Endothelial cell of hepatic sinusoid (primary cell): ENCODE data around the gene COQ10A.
"Not testable (repeated sequence)": the region's sequence is repeated elsewhere in the genome, so short reads cannot be mapped to it uniquely, and the experiment has no call there.

Source experiments
- in situ Hi-C: cut with HindIII; loops from 2 replicates; pipeline ENCODE4 v1.10.0; 2017; ENCODE audit warnings: low sequenced_read_pairs

Gene COQ10A

DNA sequence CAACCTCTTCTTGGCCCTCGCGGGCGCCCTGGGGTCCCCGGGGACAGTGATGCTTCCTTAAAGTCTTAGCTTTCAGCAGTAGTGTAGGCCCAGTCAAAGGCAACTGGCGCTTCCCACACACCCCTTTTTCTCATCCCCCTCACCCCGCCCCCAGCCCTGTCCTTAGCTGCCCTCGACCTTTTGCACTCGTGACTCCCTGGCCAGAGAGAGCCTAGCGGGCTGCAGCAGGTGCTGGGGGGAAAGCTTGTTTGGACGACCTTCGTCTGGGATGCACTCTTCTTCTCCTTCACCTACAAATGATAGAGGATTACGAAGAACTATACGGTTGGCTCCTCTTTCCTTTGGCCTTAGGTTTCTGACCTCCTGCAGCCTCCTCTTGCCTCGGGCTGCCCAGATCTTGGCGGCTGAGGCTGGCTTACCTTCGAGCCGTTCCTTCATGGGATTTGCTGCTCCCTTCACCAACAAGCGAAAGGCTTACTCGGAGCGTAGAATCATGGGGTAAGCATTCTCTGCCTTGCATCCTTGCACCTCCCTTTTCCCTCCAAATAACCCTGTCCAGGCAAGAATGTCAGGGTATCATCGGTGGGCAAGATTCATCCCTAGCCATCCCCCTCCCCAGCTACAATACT lies 815 bp downstream of the COQ10A start:
- in situ Hi-C loops, result no loop called here

DNA sequence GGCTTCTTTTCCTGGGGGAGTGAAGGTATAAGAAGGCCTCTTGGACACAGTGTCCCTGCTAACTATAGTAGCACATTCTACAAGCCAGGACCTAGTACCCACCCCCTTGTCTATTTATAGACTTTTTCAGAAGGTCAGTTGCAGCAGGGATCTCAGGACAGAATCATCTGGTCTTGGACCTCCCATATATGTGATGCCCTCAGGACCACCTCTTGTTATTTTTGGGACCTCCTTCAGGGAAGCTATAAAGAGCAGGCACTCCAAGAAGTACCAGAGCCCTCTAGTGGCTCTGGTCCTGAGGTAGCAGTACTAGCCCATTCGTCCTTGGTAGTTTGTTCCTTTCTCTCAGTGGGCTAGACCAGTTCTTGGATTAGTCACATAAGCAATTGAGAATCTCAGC lies 4.3 kb downstream of the COQ10A start:
- in situ Hi-C loops, result no loop called here

DNA sequence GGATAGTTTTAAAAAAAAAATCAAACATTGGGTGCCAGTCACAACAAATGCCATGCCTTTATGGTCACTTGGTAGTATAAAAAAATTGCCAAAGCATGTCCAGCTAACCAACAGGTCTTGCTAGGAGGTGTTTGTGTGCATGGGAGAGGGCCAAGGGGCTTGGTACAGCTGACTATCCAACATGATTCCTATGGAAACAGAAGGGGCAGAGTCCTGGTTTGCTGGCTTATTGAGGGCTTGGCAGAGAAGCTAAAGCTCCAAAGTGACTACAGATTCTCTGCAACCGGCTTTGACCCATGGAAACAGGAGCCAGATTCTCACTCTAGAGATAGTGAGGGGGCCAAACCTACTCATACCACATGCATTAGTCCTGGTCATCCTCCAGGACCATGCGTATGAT lies 5.7 kb downstream of the COQ10A start:
- in situ Hi-C loops, result not testable (repeated sequence)

DNA sequence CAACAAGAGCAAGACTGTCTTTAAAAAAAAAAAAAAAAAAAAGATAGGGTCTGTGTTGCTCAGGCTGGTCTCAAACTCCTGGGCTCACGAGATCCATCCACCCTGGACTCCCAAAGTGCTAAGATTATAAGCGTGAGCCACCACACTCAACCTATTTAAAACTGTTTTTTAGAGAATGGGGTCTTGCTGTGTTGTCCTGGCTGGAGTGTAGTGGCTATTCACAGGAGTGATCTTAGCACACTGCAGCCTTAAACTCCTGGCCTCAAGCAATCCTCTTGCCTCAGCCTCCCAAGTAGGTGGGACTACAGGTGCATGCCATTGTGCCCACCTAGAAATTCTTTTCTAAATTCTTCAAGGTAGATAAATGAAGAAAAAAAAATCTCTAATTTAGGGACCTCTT lies 7.6 kb downstream of the COQ10A start:
- in situ Hi-C loops, result no loop called here

DNA sequence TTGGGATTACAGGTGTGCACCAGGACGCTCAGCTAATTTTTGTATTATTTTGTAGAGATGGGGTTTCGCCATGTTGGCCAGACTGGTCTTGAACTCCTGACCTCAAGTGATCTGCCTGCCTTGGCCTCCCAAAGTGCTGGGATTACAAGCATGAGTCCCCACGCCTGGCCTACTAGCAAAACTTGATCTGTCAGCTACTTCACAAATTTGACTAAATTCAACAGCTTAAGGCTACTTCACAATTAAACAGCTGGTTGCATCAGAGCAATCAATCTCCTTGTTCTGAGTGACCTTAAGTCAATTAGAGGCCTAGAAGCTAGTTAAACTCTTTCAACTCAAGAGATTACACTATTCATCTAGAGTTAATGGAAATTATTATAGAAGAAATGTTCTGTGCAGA lies 12.2 kb downstream of the COQ10A start:
- in situ Hi-C loops, result no loop called here

DNA sequence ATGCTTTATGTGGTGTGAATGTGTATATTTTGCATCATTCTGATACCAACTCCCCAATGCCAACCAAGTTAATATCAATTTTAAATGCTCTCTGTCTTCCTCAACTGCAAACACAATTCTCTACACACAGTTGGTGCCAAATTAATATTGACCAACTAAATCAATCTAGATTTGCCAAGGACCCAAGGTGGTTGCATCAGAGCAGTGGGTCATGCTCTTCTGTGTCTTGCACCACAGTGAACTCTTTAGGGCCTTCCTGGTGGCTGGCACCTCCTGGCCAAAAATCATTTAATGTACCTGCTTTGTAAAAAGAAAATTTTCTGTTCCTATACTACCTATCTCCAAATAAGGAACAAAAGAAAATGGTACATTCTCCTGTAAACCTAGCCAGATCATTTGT lies 14.1 kb downstream of the COQ10A start:
- in situ Hi-C loops, result no loop called here

DNA sequence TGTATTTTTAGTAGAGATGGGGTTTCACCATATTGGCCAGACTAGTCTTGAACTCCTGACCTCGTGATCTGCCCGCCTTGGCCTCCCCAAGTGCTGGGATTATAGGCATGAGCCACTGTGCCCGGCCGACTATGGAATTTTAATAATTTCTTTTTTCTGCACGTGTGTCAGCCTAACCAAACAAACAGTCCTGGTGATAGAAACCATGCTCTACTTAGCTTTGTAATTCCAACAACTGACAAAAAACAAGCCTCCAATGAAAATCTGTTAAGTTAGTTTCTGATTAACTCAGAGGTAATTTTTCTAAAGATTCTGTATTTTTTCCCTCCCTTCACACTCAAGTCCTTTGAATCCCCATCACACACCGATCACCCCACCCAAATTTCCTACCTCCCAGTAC lies 15.3 kb downstream of the COQ10A start:
- in situ Hi-C loops, result no loop called here

DNA sequence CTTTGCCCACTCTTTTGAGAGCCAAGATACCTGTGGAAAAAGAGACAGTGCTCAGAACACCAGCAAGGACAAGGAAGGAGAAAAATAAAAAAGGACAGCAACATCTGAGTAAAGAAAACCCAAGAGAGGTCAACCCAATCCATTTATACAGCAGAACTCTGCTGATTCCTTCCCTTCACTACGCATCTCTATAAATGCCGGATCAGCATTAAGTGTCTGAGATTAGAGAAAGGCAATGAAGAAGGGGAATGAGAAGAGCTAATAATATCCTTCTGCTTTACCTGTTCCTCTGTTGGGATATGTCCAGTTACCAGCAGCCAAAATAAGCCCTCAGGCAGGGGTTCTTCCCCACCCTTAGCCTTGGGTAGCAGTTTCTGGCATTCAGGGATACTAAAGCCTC lies 15.8 kb downstream of the COQ10A start:
- in situ Hi-C loops, result no loop called here

DNA sequence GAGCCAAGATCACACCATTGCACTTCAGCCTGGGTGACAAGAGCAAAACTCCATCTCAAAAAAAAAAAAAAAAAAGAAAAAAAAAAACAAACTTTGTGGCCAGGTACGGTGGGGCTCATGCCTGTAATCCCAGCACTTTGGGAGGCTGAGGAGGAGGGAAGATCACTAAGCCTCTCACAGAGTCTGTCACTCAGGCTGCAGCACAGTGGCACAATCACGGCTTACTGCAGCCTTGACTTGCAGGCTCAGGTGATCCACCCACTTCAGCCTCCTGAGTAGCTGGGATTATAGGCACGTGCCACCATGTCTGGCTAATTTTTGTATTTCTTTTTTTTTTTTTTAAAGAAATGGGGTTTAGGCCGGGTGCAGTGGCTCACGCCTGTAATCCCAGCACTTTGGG lies 17.5 kb downstream of the COQ10A start:
- in situ Hi-C loops, result not testable (repeated sequence)

DNA sequence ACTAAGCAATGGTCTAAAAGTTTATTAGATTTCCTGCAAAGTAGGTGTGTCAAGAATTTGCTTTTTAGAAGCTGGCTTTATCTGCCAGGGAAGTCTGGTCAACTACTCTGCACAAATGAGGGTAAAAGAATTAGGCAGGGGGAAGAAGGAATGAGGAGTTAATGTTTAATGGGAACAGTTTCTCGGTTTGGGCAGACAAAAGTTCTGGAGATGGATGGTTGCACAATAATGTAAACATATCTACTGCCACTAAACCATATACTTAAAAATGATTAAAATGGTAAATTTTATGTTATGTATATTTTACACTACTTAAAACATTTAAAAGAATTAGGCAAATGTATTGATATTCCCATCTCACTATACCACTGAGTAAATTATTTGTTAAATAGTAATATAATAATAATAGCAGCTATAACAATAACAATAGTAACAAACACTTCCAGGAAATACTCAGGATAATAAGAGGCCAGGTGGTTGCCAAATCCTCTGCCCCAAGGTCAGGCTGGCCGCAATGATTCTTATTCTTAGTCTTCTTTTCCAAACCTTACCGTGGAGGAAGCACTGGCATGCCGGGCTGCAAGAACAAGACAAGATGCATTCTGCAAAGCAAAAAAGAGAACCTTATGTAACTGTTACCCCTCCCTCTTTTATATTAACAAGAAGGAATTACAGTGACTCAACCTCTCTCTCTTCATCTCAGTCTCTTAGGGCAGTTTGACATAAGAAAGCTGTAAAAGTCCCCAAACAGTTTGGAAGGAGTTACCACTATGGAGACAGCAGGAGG lies 19.5 kb downstream of the COQ10A start:
- in situ Hi-C loops, result no loop called here

DNA sequence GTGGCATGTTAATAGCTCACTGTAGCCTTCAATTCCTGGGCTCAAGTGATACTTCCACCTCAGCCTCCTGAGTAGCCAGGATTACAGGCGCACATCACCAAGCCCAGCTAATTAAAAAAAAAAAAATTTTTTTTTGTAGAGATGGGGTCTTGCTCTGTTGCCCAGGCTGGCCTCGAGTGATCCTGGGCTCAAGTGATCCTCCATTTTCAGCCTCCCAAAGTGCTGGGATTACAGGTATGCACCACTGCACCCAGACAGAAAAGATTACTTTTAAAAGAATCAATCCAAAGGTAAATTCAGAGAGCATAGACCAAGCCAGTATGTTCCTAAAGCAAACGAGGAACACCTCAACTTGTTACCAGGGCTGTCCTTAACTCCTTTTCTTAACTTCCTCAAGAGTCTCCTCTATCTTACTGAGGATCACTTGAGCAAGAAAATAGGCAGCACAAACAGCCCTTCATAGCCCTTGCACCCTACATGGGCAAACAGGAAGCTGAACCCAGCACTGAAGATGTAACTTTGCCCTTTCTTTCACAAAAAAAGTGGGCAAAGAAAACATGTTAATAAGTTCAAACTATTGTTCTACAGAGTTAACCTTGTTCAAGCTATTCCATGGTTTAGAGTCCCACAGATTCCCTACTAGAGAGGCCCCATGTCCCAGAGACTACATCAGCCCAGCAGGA lies 22.1 kb downstream of the COQ10A start:
- in situ Hi-C loops, result no loop called here

DNA sequence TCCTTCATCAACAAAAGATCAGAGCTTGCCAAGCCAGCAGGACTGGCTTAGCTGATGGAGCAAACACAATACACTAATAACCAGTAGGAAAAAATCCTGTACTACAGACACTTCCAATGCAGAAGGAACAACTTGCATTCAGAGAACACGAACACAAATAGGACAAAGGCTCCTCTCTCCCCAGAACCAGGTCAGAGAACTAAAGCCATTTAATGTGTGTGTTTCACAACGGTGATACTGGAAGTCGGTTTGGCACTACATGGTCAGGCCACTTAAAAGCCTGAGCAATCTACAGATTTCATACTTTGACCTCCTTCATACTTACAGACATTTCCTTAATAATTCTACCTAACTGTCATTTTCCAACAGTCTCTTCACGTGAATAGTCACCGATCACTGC lies 27.1 kb downstream of the COQ10A start:
- in situ Hi-C loops, result no loop called here

DNA sequence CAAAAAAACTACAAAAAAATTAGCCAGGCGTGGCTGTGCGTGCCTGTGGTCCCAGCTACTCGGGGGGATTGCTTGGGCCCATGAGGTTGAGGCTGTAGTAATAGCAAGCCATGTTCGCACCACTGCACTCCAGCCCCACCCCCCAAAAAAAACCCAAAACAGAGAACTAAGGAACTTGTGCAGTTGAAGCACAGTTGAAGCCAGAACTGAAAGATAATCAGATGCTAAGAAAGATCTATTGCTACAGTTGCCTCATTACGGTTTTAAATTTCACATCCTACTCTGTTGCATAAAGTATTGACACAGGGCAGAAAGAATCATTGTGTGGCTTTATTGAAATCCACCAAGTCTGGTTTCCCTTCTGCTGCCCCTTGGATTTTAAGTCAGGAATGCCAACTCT lies 29.6 kb downstream of the COQ10A start:
- in situ Hi-C loops, result no loop called here

DNA sequence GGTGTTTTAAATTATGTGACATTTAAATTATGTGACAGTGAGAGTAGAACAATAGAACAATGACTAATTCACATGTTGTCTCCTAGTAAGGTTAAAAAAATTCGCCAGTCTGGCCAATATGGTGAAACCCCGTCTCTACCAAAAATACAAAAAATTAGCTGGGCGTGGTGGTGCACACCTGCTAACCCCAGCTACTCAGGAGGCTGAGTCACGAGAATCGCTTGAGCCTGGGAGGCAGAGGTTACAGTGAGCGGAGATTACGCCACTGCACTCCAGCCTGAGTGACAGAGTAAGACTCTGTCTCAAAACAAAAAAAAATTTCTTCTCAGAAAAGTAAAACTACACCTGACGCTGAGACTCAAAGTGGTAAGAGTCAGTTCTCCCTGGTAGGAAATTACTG lies 30.7 kb downstream of the COQ10A start:
- in situ Hi-C loops, result no loop called here

DNA sequence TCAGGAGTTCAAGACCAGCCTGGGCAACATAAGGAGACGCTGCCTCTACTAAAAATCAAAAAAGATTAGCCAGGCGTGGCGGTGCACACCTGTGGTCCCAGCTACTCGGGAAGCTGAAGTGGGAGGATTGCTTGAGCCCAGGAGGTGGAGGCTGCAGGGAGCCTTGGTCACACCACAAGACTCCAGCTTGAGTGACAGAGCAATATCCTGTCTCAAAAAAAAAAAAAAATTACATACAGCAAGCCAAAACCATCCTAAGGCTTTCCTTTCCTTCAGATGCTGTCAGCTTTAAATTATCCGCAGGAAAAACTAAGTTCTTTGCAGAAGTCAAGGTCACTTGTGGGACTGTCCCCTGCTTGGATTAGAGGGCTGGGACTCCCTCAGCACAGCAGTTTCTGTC lies 32.1 kb downstream of the COQ10A start:
- in situ Hi-C loops, result no loop called here

DNA sequence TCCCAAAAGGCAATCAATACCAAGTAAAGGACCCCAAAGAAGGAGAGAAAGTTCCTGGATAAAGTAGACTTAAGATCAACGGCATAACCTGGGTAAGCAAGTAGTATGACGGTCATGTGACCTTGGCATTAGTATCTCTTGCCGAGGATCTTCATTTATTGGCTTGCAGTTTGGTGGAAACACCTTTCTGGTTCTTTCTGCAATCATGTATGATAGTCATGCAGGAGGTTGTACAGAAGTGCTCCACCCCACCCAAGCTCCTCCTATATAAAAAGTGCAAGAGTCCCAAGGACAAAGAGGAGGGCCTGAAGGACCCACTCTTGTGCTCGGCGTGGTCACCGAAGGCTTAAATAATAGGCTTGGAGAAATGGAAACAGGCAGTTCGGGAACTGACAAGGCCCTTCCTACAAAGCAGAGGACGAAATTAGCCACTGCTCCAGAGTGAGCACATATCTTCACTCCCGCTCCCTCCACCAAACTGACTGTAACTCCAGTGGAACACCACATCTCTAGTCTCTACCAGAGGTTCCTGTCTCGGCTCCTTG lies 32.6 kb downstream of the COQ10A start:
- in situ Hi-C loops, result no loop called here

DNA sequence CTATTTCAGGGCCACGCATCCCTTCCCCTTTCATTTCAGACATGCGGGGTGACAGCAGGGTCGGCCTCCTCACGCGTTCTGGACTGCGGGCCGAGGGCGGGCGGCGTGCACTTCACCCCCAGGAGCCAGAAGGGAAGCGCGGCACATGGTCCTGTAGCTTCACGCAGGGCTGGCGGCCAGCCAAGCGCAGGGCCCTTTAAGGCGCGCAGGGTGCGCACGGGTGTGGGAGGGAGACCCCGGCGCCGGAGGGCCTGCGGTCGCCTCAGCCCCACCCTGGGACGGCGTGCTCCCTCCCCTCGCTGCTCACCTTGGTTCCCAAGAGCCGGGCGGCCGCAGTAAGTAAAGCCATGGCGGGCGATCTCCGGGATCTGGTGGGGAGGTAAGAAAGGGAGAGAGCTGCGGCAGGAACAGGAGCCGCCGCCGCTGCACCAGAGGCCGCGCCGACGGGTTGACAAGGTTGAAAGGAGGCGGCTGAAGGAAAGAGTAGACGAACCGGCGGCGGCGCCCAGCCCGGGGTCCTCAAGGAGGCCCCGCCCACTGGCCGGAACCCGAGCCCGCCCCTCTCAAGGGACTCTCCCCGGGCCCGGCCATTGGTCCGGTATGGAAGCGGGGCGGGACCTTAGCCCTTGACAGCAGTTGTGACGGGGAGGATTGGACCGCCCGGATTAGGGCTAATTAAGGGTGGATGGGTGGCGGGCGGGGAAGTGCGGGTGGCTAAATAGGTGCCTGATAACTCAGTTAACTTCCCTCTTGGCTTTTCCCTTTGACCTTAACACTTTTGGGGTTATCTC lies 33.3 kb downstream of the COQ10A start, which contains the start of gene CS:
Gene CS, minus strand, starts transcription at position 478 of the 791 bp plus-strand sequence. Its CDS starts 129 bp downstream, at position 349.
- in situ Hi-C loops, result no loop called here

DNA sequence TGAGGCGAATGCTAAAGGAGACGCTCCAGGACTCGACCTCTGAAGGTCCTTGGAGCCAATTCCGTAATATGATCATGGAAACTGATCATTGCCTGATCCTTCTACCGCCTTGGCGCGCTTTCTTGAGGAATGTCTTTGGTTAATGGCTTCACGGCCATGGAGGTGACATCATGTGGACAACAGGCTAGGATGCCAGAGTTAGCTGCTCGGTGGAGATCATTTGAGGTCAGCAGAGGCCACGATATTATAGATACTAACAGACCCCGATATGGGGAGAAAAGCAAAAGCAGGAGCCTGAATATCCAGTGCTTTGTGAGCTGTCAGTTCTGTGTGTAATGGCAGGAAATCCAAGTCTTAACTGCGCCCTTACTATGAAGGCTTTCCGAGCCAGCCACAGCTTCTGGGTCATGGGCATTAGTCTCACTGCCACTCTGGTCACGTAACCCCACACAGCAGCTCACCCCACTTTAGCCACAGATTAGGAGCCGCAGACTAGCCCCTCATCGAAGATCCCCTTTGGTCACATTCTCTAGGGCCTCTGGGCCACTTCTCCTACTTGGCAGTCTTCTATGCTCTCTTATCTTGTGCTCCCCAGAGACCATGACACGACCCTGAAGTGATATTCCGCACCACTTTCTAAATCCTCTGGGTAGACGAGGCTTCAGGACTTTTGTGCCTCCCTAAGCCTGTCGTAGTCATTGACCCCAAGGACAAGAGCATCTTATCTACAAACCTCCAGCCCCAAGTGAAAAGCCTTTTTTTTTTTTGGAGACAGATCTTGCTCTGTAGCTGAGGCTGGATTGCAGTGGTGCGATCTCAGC lies 34.1 kb downstream of the COQ10A start:
- in situ Hi-C loops, result no loop called here

DNA sequence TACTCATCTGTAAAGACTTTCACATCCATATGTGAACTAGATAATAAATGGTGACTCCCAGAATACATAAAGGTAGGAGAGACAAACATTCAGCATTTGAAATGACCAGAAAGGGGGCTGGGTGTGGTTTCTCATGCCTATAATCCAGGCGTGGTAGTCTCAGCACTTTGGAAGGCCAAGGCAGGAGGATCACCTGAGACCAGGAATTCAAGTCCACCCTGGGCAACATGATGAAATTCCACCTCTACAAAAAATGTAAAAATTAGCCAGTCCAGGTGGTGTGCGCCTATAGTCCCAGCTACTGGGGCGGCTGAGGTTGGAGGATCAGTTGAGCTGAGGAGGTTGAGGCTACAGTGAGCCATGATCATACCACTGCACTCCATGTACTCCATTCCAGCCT lies 37.5 kb downstream of the COQ10A start:
- in situ Hi-C loops, result no loop called here
